H9 (cell line): ENCODE results near the gene TSPAN32. TPM values are rescaled to one million over a fixed set of nuclear protein-coding genes. Genes with fewer than 3 reads are reported as not detected.

Experiments used
- DNase-seq: peaks from one replicate; pipeline ENCODE4 v3.0.0-alpha.2; 2017
- H2AFZ ChIP-seq: one replicate; pipeline ENCODE4 v1.6.1; 2013; ENCODE audit warnings: mild to moderate bottlenecking, low read length, control low read depth, moderate library complexity
- H2AK5ac ChIP-seq: 2 replicates; pipeline ENCODE4 v1.6.1; 2013; ENCODE audit warnings: low read length, control low read depth, mixed read lengths; ENCODE audit not compliant: insufficient read length
- H2BK120ac ChIP-seq: one replicate; pipeline ENCODE4 v1.6.1; 2013; ENCODE audit warnings: low read depth, mild to moderate bottlenecking, low read length, control low read depth, inconsistent platforms; ENCODE audit not compliant: poor library complexity, severe bottlenecking
- H2BK12ac ChIP-seq: 2 replicates; pipeline ENCODE4 v1.6.1; 2013; ENCODE audit warnings: low read length, control low read depth, mixed read lengths, low read depth; ENCODE audit not compliant: insufficient read length
- H2BK15ac ChIP-seq: 2 replicates; pipeline ENCODE4 v1.6.1; 2013; ENCODE audit warnings: low read depth, low read length, control low read depth
- H2BK20ac ChIP-seq: one replicate; pipeline ENCODE4 v1.6.1; 2013; ENCODE audit warnings: low read depth, mild to moderate bottlenecking, low read length, control low read depth, inconsistent platforms; ENCODE audit not compliant: poor library complexity, severe bottlenecking
- H2BK5ac ChIP-seq: 2 replicates; pipeline ENCODE4 v1.6.1; 2013; ENCODE audit warnings: low read length, control low read depth, mixed read lengths; ENCODE audit not compliant: insufficient read length
- H3K14ac ChIP-seq: 2 replicates; pipeline ENCODE4 v1.6.1; 2013; ENCODE audit warnings: low read length, control low read depth; ENCODE audit not compliant: insufficient read depth
- H3K18ac ChIP-seq: 2 replicates; pipeline ENCODE4 v1.6.1; 2013; ENCODE audit warnings: low read depth, mild to moderate bottlenecking, mixed read lengths, low read length, control low read depth; ENCODE audit not compliant: insufficient read length
- H3K23ac ChIP-seq: 2 replicates; pipeline ENCODE4 v1.6.1; 2013; ENCODE audit warnings: low read length, control low read depth, mixed read lengths, low read depth; ENCODE audit not compliant: insufficient read length
- H3K23me2 ChIP-seq: 2 replicates; pipeline ENCODE4 v1.6.1; 2013; ENCODE audit warnings: low read depth, mild to moderate bottlenecking, mixed read lengths, low read length, control low read depth; ENCODE audit not compliant: insufficient read length, poor library complexity, severe bottlenecking
- H3K27ac ChIP-seq: 2 replicates; pipeline ENCODE4 v1.5.1; 2013; ENCODE audit warnings: low read length, control low read depth, mixed read lengths, low read depth; ENCODE audit not compliant: insufficient read length
- H3K27me3 ChIP-seq: 2 replicates; pipeline ENCODE4 v1.6.1; 2013; ENCODE audit warnings: low read length, control low read depth, inconsistent platforms; ENCODE audit not compliant: insufficient read depth
- H3K4ac ChIP-seq: 2 replicates; pipeline ENCODE4 v1.6.1; 2013; ENCODE audit warnings: low read depth, mild to moderate bottlenecking, control low read depth, inconsistent platforms, low read length, moderate library complexity
- H3K4me1 ChIP-seq: 2 replicates; pipeline ENCODE4 v1.6.1; 2013; ENCODE audit warnings: low read length, control low read depth, inconsistent platforms; ENCODE audit not compliant: insufficient read depth
- H3K4me2 ChIP-seq: 2 replicates; pipeline ENCODE4 v1.6.1; 2013; ENCODE audit warnings: low read length, control low read depth, mixed read lengths; ENCODE audit not compliant: insufficient read length, insufficient read depth
- H3K56ac ChIP-seq: 2 replicates; pipeline ENCODE4 v1.6.1; 2013; ENCODE audit warnings: low read depth, mild to moderate bottlenecking, mixed read lengths, low read length, control low read depth; ENCODE audit not compliant: insufficient read length
- H3K79me1 ChIP-seq: 2 replicates; pipeline ENCODE4 v1.6.1; 2013; ENCODE audit warnings: low read depth, mild to moderate bottlenecking, moderate library complexity, low read length, control low read depth, inconsistent platforms; ENCODE audit not compliant: insufficient read depth, poor library complexity, severe bottlenecking
- H3K79me2 ChIP-seq: 2 replicates; pipeline ENCODE4 v1.6.1; 2013; ENCODE audit warnings: low read length, control low read depth, inconsistent platforms; ENCODE audit not compliant: insufficient read depth
- H3K9ac ChIP-seq: 2 replicates; pipeline ENCODE4 v1.6.1; 2013; ENCODE audit warnings: low read length, control low read depth, mixed read lengths; ENCODE audit not compliant: insufficient read length; ENCODE audit errors: extremely low read depth
- H3K9me3 ChIP-seq: one replicate; pipeline ENCODE4 v1.6.1; 2013; ENCODE audit warnings: low read depth, low read length, inconsistent platforms; ENCODE audit not compliant: control insufficient read depth
- H3T11ph ChIP-seq: one replicate; pipeline ENCODE4 v1.6.1; 2013; ENCODE audit warnings: mild to moderate bottlenecking, low read length, control low read depth, inconsistent platforms
- H4K20me1 ChIP-seq: one replicate; pipeline ENCODE4 v1.6.1; 2013; ENCODE audit not compliant: control insufficient read depth, insufficient read length, insufficient read depth
- H4K5ac ChIP-seq: 2 replicates; pipeline ENCODE4 v1.6.1; 2013; ENCODE audit warnings: low read depth, mild to moderate bottlenecking, mixed read lengths, low read length, control low read depth; ENCODE audit not compliant: insufficient read length
- H4K8ac ChIP-seq: replicated peaks from 2 replicates; pipeline ENCODE4 v1.6.1; 2013; ENCODE audit warnings: low read length, control low read depth, mixed read lengths, low read depth; ENCODE audit not compliant: insufficient read length
- H4K91ac ChIP-seq: 2 replicates; pipeline ENCODE4 v1.6.1; 2013; ENCODE audit warnings: low read depth, mild to moderate bottlenecking, moderate library complexity, mixed read lengths, low read length, control low read depth; ENCODE audit not compliant: insufficient read length
- H3K27ac Mint-ChIP-seq, 3 experiments: 2 replicates in 2 of 3; 3 replicates in 1 of 3; pipeline ENCODE4 v1.8.0; 2020 to 2021; ENCODE audit warnings: mixed read lengths in 3 of 3, mild to moderate bottlenecking in 1 of 3, moderate library complexity in 1 of 3
- H3K27me3 Mint-ChIP-seq: 2 replicates; pipeline ENCODE4 v1.8.0; 2021; ENCODE audit warnings: low read depth, mild to moderate bottlenecking, moderate library complexity, mixed read lengths
- H3K36me3 Mint-ChIP-seq, 3 experiments: 2 replicates in 2 of 3; 3 replicates in 1 of 3; pipeline ENCODE4 v1.8.0; 2020 to 2021; ENCODE audit warnings: low read depth in 3 of 3, mixed read lengths in 3 of 3; ENCODE audit not compliant: insufficient read depth in 1 of 3
- H3K4me1 Mint-ChIP-seq, 2 experiments: 2 replicates each; pipeline ENCODE4 v1.8.0; 2020; ENCODE audit warnings: mixed read lengths in 2 of 2
- H3K4me3 Mint-ChIP-seq, 2 experiments: 2 replicates in 1 of 2; 3 replicates in 1 of 2; pipeline ENCODE4 v1.8.0; 2020 to 2021; ENCODE audit warnings: mild to moderate bottlenecking in 2 of 2, mixed read lengths in 2 of 2, moderate library complexity in 1 of 2
- H3K9me3 Mint-ChIP-seq, 2 experiments: 2 replicates in 1 of 2; 3 replicates in 1 of 2; pipeline ENCODE4 v1.8.0; 2020; ENCODE audit warnings: mild to moderate bottlenecking in 2 of 2, mixed read lengths in 2 of 2, moderate library complexity in 1 of 2
- CTCF ChIP-seq: fragments of 200-600 bp; sonication (generic); conservative IDR thresholded peaks from 3 replicates; pipeline ENCODE4 v1.8.0; 2021; ENCODE audit warnings: antibody characterized with exemption, mild to moderate bottlenecking
- WGBS: extraction: QIAGEN DNeasy Blood & Tissue Kit; methylation state at CpG from one replicate; pipeline ENCODE4 v1.1.7; 2013; ENCODE audit warnings: missing lambda C conversion rate, low lambda C conversion rate, mixed read lengths; ENCODE audit not compliant: insufficient read length; ENCODE audit errors: extremely low coverage; 5-methylcytosine and 5-hydroxymethylcytosine counted together
- total RNA-seq: library from RNA; stranded (reverse); gene quantifications from 2 replicates; pipeline ENCODE4 v1.2.1, GENCODE V29; 2021

The TSPAN32 gene
- total RNA-seq, 1 experiment from 2014 or later: not detected

- H3K14ac ChIP-seq: no peak overlapping the region
Measured at GRCh38 chr11:2325719-2326118, 23.9 kb downstream of the TSPAN32 start.

More at GRCh38 chr11:2325719-2326118, 23.9 kb downstream of the TSPAN32 start:
- Mint-ChIP-seq H3K36me3 (peaks cover 4 to 10% (median 7%) of the 10 kb centered on the region in 3 experiments; a peak in 5 of 7 replicates), H3K4me1 (peaks cover 11 to 14% of the 10 kb centered on the region in 2 experiments; a peak in 3 of 4 replicates), H3K27me3 (peaks cover 55% of the 10 kb centered on the region), H3K9me3 (peaks cover 12 to 21% of the 10 kb centered on the region in 2 experiments), H3K27ac (no peak overlapping the region), H3K4me3 (no peak overlapping the region)
- Histone ChIP-seq H3K9ac (no peak overlapping the region), H4K20me1 (no peaks in the 10 kb centered on the region), H3K27me3 (no peaks in the 10 kb centered on the region; the same call in 1 of the 2 replicates), H3K23me2 (no peaks in the 10 kb centered on the region), H2AFZ (no peak overlapping the region), H3K4me1 (no peaks in the 10 kb centered on the region), H4K91ac (no peak overlapping the region), H2BK12ac (no peak overlapping the region), H2BK15ac (no peak overlapping the region), H2BK120ac (no peak overlapping the region), H3K9me3 (no peaks in the 10 kb centered on the region), H3K4me2 (no peak overlapping the region), H3K4ac (no peak overlapping the region), H3K56ac (no peak overlapping the region), H2BK5ac (no peak overlapping the region), H3K79me1 (no peaks in the 10 kb centered on the region), H2BK20ac (no peak overlapping the region), H3K18ac (no peak overlapping the region), H4K8ac (no peak overlapping the region), H3T11ph (no peak overlapping the region), H3K27ac (no peak overlapping the region), H4K5ac (no peak overlapping the region), H2AK5ac (no peak overlapping the region), H3K79me2 (no peaks in the 10 kb centered on the region), H3K23ac (no peak overlapping the region)
- WGBS: no CpG with 5 or more reads among the region's 2 CpGs
- TF ChIP-seq CTCF: no peak
- no peak for DNase-seq
